ENCODE data around the gene FUT2. TPM values are rescaled to one million over a fixed set of nuclear protein-coding genes. Genes with fewer than 3 reads are reported as not detected.
"Not testable (repeated sequence)": the region's sequence is repeated elsewhere in the genome, so short reads cannot be mapped to it uniquely, and the experiment has no call there.

Gene FUT2
- total RNA-seq, 1 experiment from 2014 or later, result 12.5 TPM

- Histone ChIP-seq H2AFZ (ENCODE audit: low read depth, low read length, poor library complexity, severe bottlenecking) (no peak overlapping the region), H3K4me1 (ENCODE audit: control insufficient read depth in 1 of 2, insufficient read depth in 2 of 2, low read length in 2 of 2) (peaks cover 20 to 22% of the 10 kb centered on the region in 2 experiments), H3K27ac (ENCODE audit: low read depth, low read length) (no peak overlapping the region), H3K9ac (ENCODE audit: low read length) (no peak overlapping the region), H3K79me2 (ENCODE audit: insufficient read depth, low read length) (no peaks in the 10 kb centered on the region), H3K27me3 (ENCODE audit: insufficient read depth, low read length) (no peaks in the 10 kb centered on the region), H3K9me3 (ENCODE audit: control insufficient read depth in 1 of 2, insufficient read depth in 1 of 2, low read depth in 1 of 2, low read length in 2 of 2) (no peaks in the 10 kb centered on the region), H3K4me3 (replicated peaks in 1 of 2; ENCODE audit: low read depth in 1 of 2, low read length in 2 of 2) (no peak overlapping the region), H3K9me2 (ENCODE audit: insufficient read depth) (no peaks in the 10 kb centered on the region), H3K4me2 (ENCODE audit: low read length) (no peak overlapping the region), H4K20me1 (ENCODE audit: insufficient read depth) (no peaks in the 10 kb centered on the region), H3K36me3 (ENCODE audit: control insufficient read depth in 1 of 2, insufficient read depth in 2 of 2, low read length in 2 of 2) (no peaks in the 10 kb centered on the region)
- POLR2A ChIA-PET, result no interaction called here
- intact Hi-C loops (cut with micrococcal nuclease), result no loop called here
- ATAC-seq (no peak), DNase-seq (ENCODE audit: low read depth, low spot score) (no peak)
- RAD21 ChIA-PET (ENCODE audit: low non-redundant PET in 1 of 2, low total read pairs in 2 of 2, uncharacterized antibody in 2 of 2, unreplicated experiment in 2 of 2), result no interaction called here
- CTCF ChIA-PET, result interaction anchor here (1.1 to 1.2 kb wide), 2 partner anchors 14 to 44 kb away, joined by 3 to 4 read pairs; no protein-coding TSS in a partner anchor
- TF ChIP-seq CEBPB (IDR thresholded peaks at IDR 0.05; ENCODE audit: low read depth) (no peak), SIN3A (IDR thresholded peaks at IDR 0.05; ENCODE audit: low read depth) (no peak), ZBTB33 (IDR thresholded peaks at IDR 0.05; ENCODE audit: extremely low read depth, insufficient replicate concordance, low read length) (no peak), YY1 (IDR thresholded peaks at IDR 0.05; ENCODE audit: extremely low read depth, insufficient replicate concordance, low read depth, low read length) (no peak), REST (IDR thresholded peaks at IDR 0.05; ENCODE audit: low read depth) (no peak), EGR1 (IDR thresholded peaks at IDR 0.05; ENCODE audit: low read depth) (no peak), MAX (IDR thresholded peaks at IDR 0.05) (no peak), POLR2AphosphoS5 (IDR thresholded peaks at IDR 0.05; ENCODE audit: low read depth, low read length) (no peak), SRF (IDR thresholded peaks at IDR 0.05; ENCODE audit: low read depth) (no peak)
- no TSS peak for BruUV-seq (replicated peaks)
Observed at GRCh38 chr19:48689449-48689848, 6.3 kb upstream of the FUT2 start.

GRCh38 chr19:48693629-48694028 lies 2.1 kb upstream of the FUT2 start:
- peaks cover 28 to 43% of the 10 kb centered on the region in 2 experiments for H3K4me1 ChIP-seq (ENCODE audit: control insufficient read depth in 1 of 2, insufficient read depth in 2 of 2, low read length in 2 of 2)
- CTCF ChIA-PET, ATAC-seq: not testable (repeated sequence)

More at GRCh38 chr19:48693629-48694028, 2.1 kb upstream of the FUT2 start:
- H3K27me3 ChIP-seq (ENCODE audit: insufficient read depth, low read length); H3K27ac ChIP-seq (ENCODE audit: low read depth, low read length); H3K36me3 ChIP-seq (ENCODE audit: control insufficient read depth in 1 of 2, insufficient read depth in 2 of 2, low read length in 2 of 2); H2AFZ ChIP-seq (ENCODE audit: low read depth, low read length, poor library complexity, severe bottlenecking); H3K9me2 ChIP-seq (ENCODE audit: insufficient read depth); DNase-seq (ENCODE audit: low read depth, low spot score); H3K9me3 ChIP-seq (ENCODE audit: control insufficient read depth in 1 of 2, insufficient read depth in 1 of 2, low read depth in 1 of 2, low read length in 2 of 2); intact Hi-C loops (cut with micrococcal nuclease); BruUV-seq (replicated peaks); H4K20me1 ChIP-seq (ENCODE audit: insufficient read depth); H3K4me3 ChIP-seq (replicated peaks in 1 of 2; ENCODE audit: low read depth in 1 of 2, low read length in 2 of 2); H3K9ac ChIP-seq (ENCODE audit: low read length); RAD21 ChIA-PET (ENCODE audit: low non-redundant PET in 1 of 2, low total read pairs in 2 of 2, uncharacterized antibody in 2 of 2, unreplicated experiment in 2 of 2); H3K4me2 ChIP-seq (ENCODE audit: low read length): not testable (repeated sequence)
- POLR2A ChIA-PET, result interaction anchor here (0.6 kb wide), 1 partner anchor 17 kb away, joined by 3 read pairs; no protein-coding TSS in a partner anchor
- H3K79me2 ChIP-seq (ENCODE audit: insufficient read depth, low read length), result peaks cover 11% of the 10 kb centered on the region; the same call in 1 of the 2 replicates

Data from HCT116 (cell line).